ENCODE results near the gene NOL9. TPM values are rescaled to one million over a fixed set of nuclear protein-coding genes. Genes with fewer than 3 reads are reported as not detected.
A peak's percentile ranks its signal among the peaks of the same experiment; 100 is the strongest.

The NOL9 gene
- total RNA-seq, 2 experiments from 2014 or later = 39.8 to 43.6 TPM

DNA sequence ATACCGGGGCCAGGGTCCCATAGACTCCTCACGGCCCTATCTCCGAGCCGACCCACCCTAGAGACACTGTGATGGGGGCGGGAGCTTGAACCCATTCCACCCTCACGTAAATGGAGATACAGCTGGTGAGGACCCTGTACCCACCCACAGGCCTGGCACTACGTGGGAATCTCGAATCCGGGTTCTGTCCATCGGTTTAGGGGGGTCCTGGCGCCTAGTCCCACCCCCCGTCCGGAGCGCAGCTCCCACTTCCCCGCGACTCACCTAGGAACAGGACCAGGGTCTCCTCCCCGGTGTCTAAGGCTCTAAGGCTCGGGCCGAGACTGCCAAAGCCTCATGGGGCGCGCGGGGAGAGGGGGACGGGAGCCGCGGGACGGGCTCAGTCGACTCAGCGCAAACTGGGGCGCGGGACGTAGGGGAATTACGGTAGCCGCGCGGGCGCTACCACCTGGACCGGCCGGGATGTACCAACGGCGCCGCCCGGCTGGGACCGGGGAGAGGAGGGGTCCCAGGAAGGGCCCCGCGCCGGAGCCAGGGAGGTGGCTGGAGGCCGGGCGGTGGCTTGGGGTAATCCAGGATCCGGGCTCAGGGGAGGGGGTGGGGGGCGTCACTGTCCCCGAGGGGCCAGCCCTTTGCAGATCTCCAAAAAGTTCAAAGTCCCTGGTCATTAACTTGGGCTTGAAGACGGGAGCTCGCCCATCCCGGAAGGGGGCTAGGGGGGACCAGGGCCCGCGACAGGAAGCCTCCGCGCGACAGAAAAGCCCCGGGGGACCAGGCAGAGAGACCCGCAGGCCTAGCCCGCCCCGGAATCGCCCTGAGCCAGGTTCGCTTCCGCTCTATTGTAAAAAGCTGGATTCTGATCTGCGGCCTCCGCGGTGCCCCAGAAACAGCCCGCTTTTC lies 63.9 kb downstream of the NOL9 start:
- H3K9me3 Mint-ChIP-seq (ENCODE audit: insufficient read depth) = no peaks in the 10 kb centered on the region
- peak; percentile 75 for DNase-seq
- peaks cover 33% of the 10 kb centered on the region for H3K4me1 Mint-ChIP-seq (ENCODE audit: low read depth)
- ChIA-PET POLR2A (interaction anchor here (0.6 to 1.8 kb wide), 15 partner anchors 9 to 244 kb away, joined by 3 to 7 read pairs (median 3); partner anchors contain the start of genes ACOT7, NOL9 and TAS1R1), CTCF (interaction anchor here (0.6 to 6.8 kb wide), 28 partner anchors 9 to 211 kb away, joined by 3 to 60 read pairs (median 4); partner anchors contain the start of genes DNAJC11, NOL9, TAS1R1 and TNFRSF25)
- peak overlapping the region; percentile 76 for H3K4me3 Mint-ChIP-seq
- peaks cover 17% of the 10 kb centered on the region for H3K27me3 Mint-ChIP-seq (ENCODE audit: low read depth)
- H3K27ac Mint-ChIP-seq = peak overlapping the region; percentile 71
- peak; percentile 77 for ATAC-seq
- H3K36me3 Mint-ChIP-seq (ENCODE audit: low read depth) = no peaks in the 10 kb centered on the region

DNA sequence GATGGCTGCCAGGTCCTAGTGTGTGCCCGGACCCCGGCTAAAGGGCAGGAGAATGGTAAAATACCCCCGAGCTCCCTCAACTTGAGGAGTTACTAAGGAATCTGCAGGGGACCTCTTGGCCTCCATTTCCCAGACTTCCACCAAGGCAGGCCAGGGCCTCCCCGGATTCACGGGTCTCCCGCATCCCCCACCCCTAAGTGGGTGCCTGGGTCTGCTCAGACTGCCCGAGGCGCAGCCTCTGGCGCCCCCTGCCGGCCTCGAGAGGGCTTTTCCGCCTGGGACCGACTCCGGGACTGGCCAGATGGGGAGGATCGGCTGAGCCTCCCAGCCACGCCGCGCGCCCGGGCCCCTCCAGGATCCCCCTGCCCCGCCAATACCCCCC lies 64.5 kb downstream of the NOL9 start:
- Mint-ChIP-seq H3K4me3 (peak overlapping the region; percentile 76), H3K4me1 (ENCODE audit: low read depth) (peaks cover 33% of the 10 kb centered on the region), H3K27ac (peak overlapping the region; percentile 71), H3K9me3 (ENCODE audit: insufficient read depth) (no peaks in the 10 kb centered on the region), H3K36me3 (ENCODE audit: low read depth) (no peaks in the 10 kb centered on the region), H3K27me3 (ENCODE audit: low read depth) (peaks cover 18% of the 10 kb centered on the region)
- POLR2A ChIA-PET = interaction anchor here (0.6 to 1.6 kb wide), 5 partner anchors 10 to 243 kb away, joined by 3 to 7 read pairs (median 3); no protein-coding TSS in a partner anchor
- ATAC-seq (peak; percentile 79), DNase-seq (peak; percentile 83)
- CTCF ChIA-PET = interaction anchor here (0.7 to 6.8 kb wide), 22 partner anchors 9 to 212 kb away, joined by 3 to 60 read pairs (median 5); partner anchors contain the start of genes DNAJC11, NOL9, TAS1R1 and ZBTB48

DNA sequence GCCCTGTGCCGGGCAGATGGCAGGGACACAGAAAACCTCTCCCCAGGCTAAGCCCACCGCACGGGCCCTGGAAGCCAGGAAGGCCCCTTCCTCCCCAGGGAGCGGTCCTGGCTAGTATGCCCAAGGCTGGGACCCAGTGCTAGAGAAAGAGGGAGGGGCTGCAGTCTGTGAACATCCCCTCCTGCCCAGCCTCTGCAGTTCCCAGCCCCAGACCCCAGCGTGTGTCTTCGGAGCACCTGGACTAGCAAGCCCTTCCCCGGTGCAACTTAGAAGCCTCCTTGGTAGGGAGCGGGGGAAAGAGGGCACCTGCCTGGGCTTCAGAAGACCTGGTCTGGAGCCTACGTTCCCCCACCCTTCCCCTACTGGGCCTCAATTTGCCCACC lies 64.9 kb downstream of the NOL9 start:
- ATAC-seq = no peak
- no peak for DNase-seq
- peaks cover 34% of the 10 kb centered on the region for H3K4me1 Mint-ChIP-seq (ENCODE audit: low read depth)
- no peaks in the 10 kb centered on the region for H3K36me3 Mint-ChIP-seq (ENCODE audit: low read depth)
- peak overlapping the region; percentile 76 for H3K4me3 Mint-ChIP-seq
- POLR2A ChIA-PET = interaction anchor here (1.4 kb wide), 1 partner anchor 51 kb away, joined by 3 read pairs; no protein-coding TSS in a partner anchor
- CTCF ChIA-PET = interaction anchor here (0.9 to 6.8 kb wide), 15 partner anchors 9 to 213 kb away, joined by 3 to 60 read pairs (median 6); partner anchors contain the start of genes DNAJC11, NOL9, TAS1R1 and ZBTB48
- peaks cover 22% of the 10 kb centered on the region for H3K27me3 Mint-ChIP-seq (ENCODE audit: low read depth)
- peak overlapping the region; percentile 71 for H3K27ac Mint-ChIP-seq
- no peaks in the 10 kb centered on the region for H3K9me3 Mint-ChIP-seq (ENCODE audit: insufficient read depth)

DNA sequence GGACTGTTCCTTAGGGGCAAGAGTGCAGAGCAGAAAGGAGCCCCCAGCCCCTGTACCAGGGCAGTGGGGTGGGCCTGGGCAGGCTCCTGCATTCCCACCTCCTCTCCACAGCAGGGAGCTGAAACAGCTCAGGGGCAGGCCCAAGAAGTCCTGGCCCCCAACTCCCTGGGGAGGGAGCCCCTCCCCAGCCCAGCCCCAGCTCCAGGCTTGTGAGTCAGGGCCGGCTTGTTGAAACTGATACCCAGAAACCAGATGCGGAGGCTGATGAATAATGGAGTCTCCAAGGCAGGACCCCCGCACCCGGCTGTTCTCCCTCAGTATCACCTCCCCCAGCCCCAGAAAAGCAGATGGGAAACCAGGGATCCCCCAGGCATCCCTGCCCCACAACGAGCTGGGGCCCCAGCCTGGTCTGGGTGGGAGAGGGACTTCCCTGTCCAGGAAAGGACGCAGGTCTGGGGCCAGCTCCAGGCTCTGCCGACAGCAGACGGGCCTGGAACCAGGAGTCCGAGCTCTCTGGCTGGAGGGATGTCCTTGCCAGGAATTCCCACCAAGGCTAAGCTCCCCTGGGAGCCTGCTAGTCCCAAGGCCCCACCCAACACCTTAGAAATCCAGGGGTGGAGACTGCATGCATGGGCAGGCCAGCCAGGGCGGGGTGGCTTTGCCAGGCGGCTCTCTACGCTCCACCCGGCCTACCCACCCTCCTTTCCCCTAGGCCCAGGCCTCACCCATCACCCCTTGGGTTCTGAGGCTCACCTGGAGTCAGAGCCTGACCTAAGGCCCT lies 65.5 kb downstream of the NOL9 start:
- no peak for ATAC-seq

DNA sequence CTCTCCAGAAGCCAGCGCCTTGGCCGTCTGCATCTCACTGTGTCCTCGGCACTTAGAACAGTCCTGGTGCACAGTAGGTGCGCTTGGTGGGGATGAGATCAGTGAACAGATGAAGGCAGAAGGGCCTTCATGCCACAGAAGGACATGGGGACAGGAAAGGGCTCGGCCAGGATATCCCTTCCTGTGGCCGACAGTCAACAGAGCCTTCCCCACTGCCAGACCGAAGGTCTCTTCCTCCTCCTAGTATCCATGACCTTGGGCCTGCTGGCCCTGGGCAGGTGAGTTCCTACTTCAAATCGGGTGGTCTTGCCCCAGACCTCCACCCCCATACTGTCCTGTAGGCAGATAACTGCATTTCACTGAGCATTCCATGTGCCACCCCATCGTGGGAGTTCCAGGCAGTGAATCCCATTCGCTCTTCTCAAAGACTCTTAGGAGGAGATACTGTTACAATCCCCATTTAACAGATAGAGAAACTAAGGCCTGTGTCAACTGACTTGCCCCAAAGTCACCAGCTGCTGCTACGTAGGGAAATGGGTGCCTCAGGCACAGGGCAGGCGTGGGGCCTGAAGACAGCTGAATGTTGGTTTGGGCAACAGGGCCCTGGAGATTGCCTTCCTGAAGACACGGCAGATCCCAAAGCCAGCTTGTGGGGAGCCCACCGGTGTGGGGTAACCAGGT lies 66.4 kb downstream of the NOL9 start:
- Mint-ChIP-seq H3K4me1 (ENCODE audit: low read depth) (peaks cover 29% of the 10 kb centered on the region), H3K4me3 (no peak overlapping the region), H3K9me3 (ENCODE audit: insufficient read depth) (no peaks in the 10 kb centered on the region), H3K36me3 (ENCODE audit: low read depth) (no peaks in the 10 kb centered on the region), H3K27me3 (ENCODE audit: low read depth) (peaks cover 28% of the 10 kb centered on the region), H3K27ac (no peak overlapping the region)
- ATAC-seq (no peak), DNase-seq (no peak)
- ChIA-PET POLR2A (interaction anchor here (0.6 kb wide), 1 partner anchor 235 kb away, joined by 3 read pairs; no protein-coding TSS in a partner anchor), CTCF (interaction anchor here (1.0 to 6.8 kb wide), 8 partner anchors 8 to 174 kb away, joined by 3 to 60 read pairs (median 4); no protein-coding TSS in a partner anchor)

More for the DNA sequence above, 65.5 kb downstream of the NOL9 start:
- POLR2A ChIA-PET = interaction anchor here (0.6 to 1.4 kb wide), 2 partner anchors 51 to 234 kb away, joined by 3 read pairs; no protein-coding TSS in a partner anchor
- H3K4me1 Mint-ChIP-seq (ENCODE audit: low read depth) = peaks cover 34% of the 10 kb centered on the region
- H3K4me3 Mint-ChIP-seq = peak overlapping the region; percentile 18
- DNase-seq = no peak
- H3K36me3 Mint-ChIP-seq (ENCODE audit: low read depth) = no peaks in the 10 kb centered on the region
- H3K27ac Mint-ChIP-seq = no peak overlapping the region
- H3K9me3 Mint-ChIP-seq (ENCODE audit: insufficient read depth) = no peaks in the 10 kb centered on the region
- CTCF ChIA-PET = interaction anchor here (0.9 to 6.8 kb wide), 14 partner anchors 8 to 213 kb away, joined by 3 to 60 read pairs (median 4); partner anchors contain the start of genes DNAJC11, NOL9, TAS1R1 and ZBTB48
- peaks cover 27% of the 10 kb centered on the region for H3K27me3 Mint-ChIP-seq (ENCODE audit: low read depth)

DNA sequence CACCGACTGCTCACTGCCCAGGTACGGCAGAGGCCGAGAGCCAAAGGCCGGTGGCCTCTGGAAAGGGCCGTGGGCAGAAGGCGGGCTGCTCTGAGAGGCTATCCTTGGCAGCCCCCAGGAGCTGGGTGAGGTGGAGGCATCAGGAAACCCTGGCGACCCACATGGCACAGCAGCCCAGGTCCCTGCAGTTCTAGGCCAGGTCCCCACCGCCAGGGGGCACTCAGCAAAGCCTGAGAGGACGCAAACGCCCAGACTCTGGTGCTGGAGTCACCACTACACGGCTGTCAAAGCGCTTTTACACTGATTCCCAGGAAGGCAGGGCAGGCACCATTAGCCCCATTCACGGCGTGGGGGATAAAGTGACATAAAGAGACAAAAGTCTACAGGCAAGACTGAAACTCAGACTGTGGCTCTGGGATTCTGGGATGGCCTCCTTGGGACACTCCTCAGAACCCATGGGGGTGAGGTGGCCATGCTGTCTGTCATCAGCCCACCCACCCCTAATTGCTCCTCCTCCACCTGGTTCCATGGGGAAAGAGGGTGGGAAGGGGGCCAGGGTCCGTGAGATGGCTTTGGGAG lies 67.8 kb downstream of the NOL9 start:
- ATAC-seq (peak; percentile 75), DNase-seq (peak; percentile 92)

DNA sequence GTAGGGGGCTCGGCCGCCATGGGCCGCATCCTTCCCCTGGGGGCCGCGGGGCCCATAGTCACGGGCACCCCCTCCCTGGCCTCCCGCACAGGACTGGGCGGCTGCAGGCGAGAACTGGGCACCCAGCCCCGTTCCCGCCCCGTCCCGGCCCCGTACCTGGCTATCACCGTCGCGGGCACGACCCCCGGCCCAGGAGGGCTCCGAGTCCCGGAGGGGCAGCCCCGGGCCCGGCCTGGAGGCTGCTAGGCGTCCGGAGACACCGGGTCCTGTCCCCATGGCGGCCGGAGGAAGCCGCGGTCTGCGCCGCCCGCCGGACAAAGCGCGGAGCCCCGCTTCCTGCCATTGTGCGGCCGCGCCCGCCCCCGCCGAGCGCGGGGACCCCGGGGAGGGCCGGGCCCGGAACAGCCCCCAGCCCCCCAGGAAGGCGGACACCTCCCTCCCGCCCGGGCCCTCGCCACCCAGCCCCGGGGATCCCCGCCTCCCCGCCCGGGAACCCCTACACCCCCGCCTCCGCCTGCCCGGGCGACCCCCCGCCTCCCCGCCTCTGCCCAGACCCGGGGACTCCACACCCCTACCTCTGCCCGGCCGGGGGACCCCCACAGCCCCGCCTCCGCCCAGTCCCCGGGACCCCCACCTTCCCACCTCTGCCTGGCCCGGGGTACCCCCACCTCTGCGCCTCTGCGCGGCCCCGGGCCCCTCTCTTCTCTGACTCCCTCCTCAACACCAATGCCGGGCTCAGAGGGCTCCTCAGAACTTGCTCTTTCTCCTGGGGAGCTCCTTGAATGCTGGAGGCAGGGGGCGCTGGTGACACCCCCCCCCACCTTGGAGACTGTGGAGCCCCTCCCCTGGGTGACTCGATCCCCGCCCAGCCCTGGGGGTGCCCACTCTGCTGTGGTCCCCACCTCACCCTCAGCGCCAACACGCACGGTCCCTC lies 68.9 kb downstream of the NOL9 start:
- Mint-ChIP-seq H3K4me1 (ENCODE audit: low read depth) (peaks cover 11% of the 10 kb centered on the region), H3K27ac (no peak overlapping the region), H3K4me3 (no peak overlapping the region), H3K9me3 (ENCODE audit: insufficient read depth) (no peaks in the 10 kb centered on the region), H3K36me3 (ENCODE audit: low read depth) (no peaks in the 10 kb centered on the region), H3K27me3 (ENCODE audit: low read depth) (peaks cover 35% of the 10 kb centered on the region)
- CTCF ChIA-PET = interaction anchor here (1.0 to 6.8 kb wide), 5 partner anchors 38 to 161 kb away, joined by 3 to 60 read pairs (median 13); partner anchors contain the start of gene NOL9
- DNase-seq (no peak), ATAC-seq (no peak)
- POLR2A ChIA-PET = no interaction called here

More for the DNA sequence above, 67.8 kb downstream of the NOL9 start:
- Mint-ChIP-seq H3K36me3 (ENCODE audit: low read depth) (no peaks in the 10 kb centered on the region), H3K4me3 (no peak overlapping the region), H3K4me1 (ENCODE audit: low read depth) (peaks cover 16% of the 10 kb centered on the region), H3K9me3 (ENCODE audit: insufficient read depth) (no peaks in the 10 kb centered on the region), H3K27ac (no peak overlapping the region), H3K27me3 (ENCODE audit: low read depth) (peaks cover 35% of the 10 kb centered on the region)
- CTCF ChIA-PET = interaction anchor here (1.0 to 6.8 kb wide), 6 partner anchors 37 to 160 kb away, joined by 3 to 60 read pairs (median 9); partner anchors contain the start of gene NOL9
- POLR2A ChIA-PET = no interaction called here

DNA sequence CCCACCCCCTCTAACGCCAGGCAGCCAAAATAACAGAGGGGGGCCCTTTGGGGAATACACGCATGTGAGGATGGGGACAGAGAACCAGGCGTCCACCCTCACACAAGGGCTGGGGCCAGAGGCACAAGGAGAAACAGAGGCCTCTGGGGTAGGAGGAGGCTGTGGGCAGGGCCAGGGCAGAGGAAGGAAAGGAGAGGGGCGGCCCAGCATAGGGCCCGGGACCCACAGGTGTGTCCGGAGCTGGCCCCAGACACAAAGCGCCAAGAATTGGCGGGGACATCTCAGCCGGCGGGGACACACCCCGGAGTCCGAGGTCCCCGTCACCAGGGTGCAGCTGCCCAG lies 69.5 kb downstream of the NOL9 start:
- Mint-ChIP-seq H3K9me3 (ENCODE audit: insufficient read depth) (no peaks in the 10 kb centered on the region), H3K36me3 (ENCODE audit: low read depth) (no peaks in the 10 kb centered on the region), H3K27me3 (ENCODE audit: low read depth) (peaks cover 35% of the 10 kb centered on the region), H3K4me1 (ENCODE audit: low read depth) (peaks cover 11% of the 10 kb centered on the region), H3K27ac (no peak overlapping the region), H3K4me3 (no peak overlapping the region)
- POLR2A ChIA-PET = no interaction called here
- ATAC-seq (no peak), DNase-seq (no peak)
- CTCF ChIA-PET = interaction anchor here (1.7 to 2.1 kb wide), 2 partner anchors 11 to 162 kb away, joined by 6 to 8 read pairs; no protein-coding TSS in a partner anchor

DNA sequence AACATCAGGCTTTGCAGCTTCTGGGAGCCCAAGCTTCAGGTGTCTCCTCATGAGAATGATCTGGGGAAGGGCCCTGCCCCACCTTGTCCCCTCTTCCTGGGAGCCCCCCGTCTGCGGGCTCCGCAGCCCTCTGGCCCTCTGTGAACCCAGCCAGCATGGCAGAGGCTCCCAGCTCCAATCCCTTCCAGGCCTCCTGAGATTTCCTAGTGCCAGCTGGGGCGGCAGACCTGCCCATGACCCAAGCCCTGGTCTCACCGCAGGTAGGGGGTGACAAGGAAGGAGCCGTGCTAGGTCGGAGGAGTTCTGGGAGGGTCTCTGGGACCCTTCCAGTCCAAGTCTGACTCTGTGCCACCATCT lies 70.6 kb downstream of the NOL9 start:
- no peaks in the 10 kb centered on the region for H3K9me3 Mint-ChIP-seq (ENCODE audit: insufficient read depth)
- no peak for DNase-seq
- H3K4me3 Mint-ChIP-seq = no peak overlapping the region
- POLR2A ChIA-PET = interaction anchor here (1.3 kb wide), 1 partner anchor 24 kb away, joined by 3 read pairs; no protein-coding TSS in a partner anchor
- H3K27ac Mint-ChIP-seq = no peak overlapping the region
- peaks cover 11% of the 10 kb centered on the region for H3K4me1 Mint-ChIP-seq (ENCODE audit: low read depth)
- CTCF ChIA-PET = interaction anchor here (1.1 to 2.1 kb wide), 4 partner anchors 10 to 163 kb away, joined by 3 to 8 read pairs (median 5); partner anchors contain the start of gene NOL9
- peaks cover 35% of the 10 kb centered on the region for H3K27me3 Mint-ChIP-seq (ENCODE audit: low read depth)
- H3K36me3 Mint-ChIP-seq (ENCODE audit: low read depth) = no peaks in the 10 kb centered on the region
- ATAC-seq = no peak

Measured in activated CD8-positive, alpha-beta T cell treated with anti-CD3 and anti-CD28 coated beads, Interleukin-2, amount 10 ng/mL, durations not matched to agents 7 days and 5 days (primary cell).